ENCODE results near the gene HS1BP3. TPM values are rescaled to one million over a fixed set of nuclear protein-coding genes. Genes with fewer than 3 reads are reported as not detected.
A peak's percentile ranks its signal among the peaks of the same experiment; 100 is the strongest.

The HS1BP3 gene
- total RNA-seq: 36.9 and 49.9 TPM in 2 replicates

- peak; percentile 88 for DNase-seq
Measured at GRCh38 chr2:20650877-20651730, at the start of gene HS1BP3. Gene HS1BP3 (minus strand): TSS chr2:20651098. CDS start chr2:20651063, 35 bp downstream.

GRCh38 chr2:20698916-20699613 lies 48.2 kb upstream of the HS1BP3 start:
- peak; percentile 35 for DNase-seq

- no peak for DNase-seq
Measured at GRCh38 chr2:20697322-20697934, 46.5 kb upstream of the HS1BP3 start.

- DNase-seq: no peak
Measured at GRCh38 chr2:20696366-20696765, 45.5 kb upstream of the HS1BP3 start.

- DNase-seq: no peak
Measured at GRCh38 chr2:20693317-20693716, 42.4 kb upstream of the HS1BP3 start.

- no peak for DNase-seq
Measured at GRCh38 chr2:20692081-20692480, 41.2 kb upstream of the HS1BP3 start.

- DNase-seq: no peak
Measured at GRCh38 chr2:20691076-20691734, 40.3 kb upstream of the HS1BP3 start.

GRCh38 chr2:20689428-20690264 lies 38.7 kb upstream of the HS1BP3 start:
- no peak for DNase-seq

- no peak for DNase-seq
Measured at GRCh38 chr2:20687260-20687832, 36.4 kb upstream of the HS1BP3 start.

- DNase-seq: no peak
Measured at GRCh38 chr2:20684581-20685063, 33.7 kb upstream of the HS1BP3 start.

- peak; percentile 64 for DNase-seq
Measured at GRCh38 chr2:20682167-20682920, 31.4 kb upstream of the HS1BP3 start.

- DNase-seq: no peak
Measured at GRCh38 chr2:20680744-20681375, 30.0 kb upstream of the HS1BP3 start.

GRCh38 chr2:20678780-20679179 lies 27.9 kb upstream of the HS1BP3 start:
- DNase-seq: no peak

GRCh38 chr2:20678086-20678395 lies 27.1 kb upstream of the HS1BP3 start:
- no peak for DNase-seq

- no peak for DNase-seq
Measured at GRCh38 chr2:20677301-20678085, 26.6 kb upstream of the HS1BP3 start.

- DNase-seq: no peak
Measured at GRCh38 chr2:20676353-20677215, 25.7 kb upstream of the HS1BP3 start.

GRCh38 chr2:20675701-20676352 lies 24.9 kb upstream of the HS1BP3 start:
- DNase-seq: no peak

All from dermis blood vessel endothelial cell (primary cell).